SK-N-SH (cell line): ENCODE data around the gene KLHL22.

Source experiments
- CTCF ChIP-seq: fragments of 200-600 bp; sonication (generic); IDR thresholded peaks from 2 replicates; pipeline ENCODE4 v1.6.1; 2017; ENCODE audit warnings: antibody characterized with exemption, mild to moderate bottlenecking, moderate library complexity
- POLR2AphosphoS5 ChIP-seq: IDR thresholded peaks from 2 replicates; pipeline ENCODE4 v1.6.1; 2012; ENCODE audit warnings: low read depth, low read length
- RAD21 ChIP-seq: IDR thresholded peaks from 2 replicates; pipeline ENCODE4 v1.6.1; 2012; ENCODE audit warnings: mild to moderate bottlenecking, low read length
- RFX5 ChIP-seq: IDR thresholded peaks from 2 replicates; pipeline ENCODE4 v1.6.1; 2012; ENCODE audit warnings: mild to moderate bottlenecking, improper control_type of control experiment, low read length

DNA sequence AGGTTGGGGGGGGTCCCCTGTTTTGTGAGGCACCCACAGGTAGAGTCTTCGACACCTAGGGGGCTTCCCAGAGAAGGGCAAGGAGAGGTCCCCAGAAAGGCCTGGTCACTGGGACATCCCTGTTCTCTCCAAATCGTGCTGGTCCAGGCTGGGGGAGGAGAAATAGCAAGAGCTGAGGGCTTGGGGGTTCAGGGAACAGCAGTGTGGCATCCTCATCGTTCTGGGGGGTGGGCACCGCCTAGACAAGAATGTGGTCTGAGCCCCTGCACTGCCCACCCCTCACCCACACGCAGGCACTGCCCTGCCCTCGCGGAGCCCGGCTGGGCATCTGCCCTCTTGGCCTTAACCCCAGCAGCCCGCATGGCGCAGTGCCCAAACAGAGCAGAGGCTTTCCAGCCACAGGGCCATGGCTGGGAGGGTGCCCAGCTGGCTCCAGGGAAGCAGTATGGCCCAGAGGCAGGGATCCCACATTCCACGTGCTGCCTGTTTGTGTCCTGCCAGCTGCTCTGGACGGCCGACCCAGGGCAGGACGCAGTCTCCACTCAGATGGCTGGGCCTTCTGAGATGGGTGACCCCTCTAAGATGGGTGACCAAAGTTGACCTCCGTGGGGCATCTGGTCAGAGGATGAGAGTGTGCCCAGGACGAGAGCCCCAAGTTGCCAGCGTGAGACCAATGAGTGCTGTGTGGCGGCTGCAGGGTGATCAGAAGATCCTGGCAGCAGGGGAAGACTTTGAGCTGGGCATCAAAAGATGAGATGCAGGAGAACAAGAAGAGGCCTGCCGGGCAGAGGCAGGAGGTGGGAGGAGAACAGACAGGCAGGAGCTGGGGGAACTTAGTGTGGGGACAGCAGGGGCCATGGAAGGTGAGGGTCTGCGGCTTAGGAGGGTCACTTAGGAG is 72.3 kb downstream of the KLHL22 start:
- no peak for TF ChIP-seq RAD21
- no peak for TF ChIP-seq CTCF
- TF ChIP-seq POLR2AphosphoS5, result no peak
- TF ChIP-seq RFX5, result no peak
